CD8-positive, alpha-beta memory T cell (primary cell): ENCODE data around the gene YJEFN3. TPM values are rescaled to one million over a fixed set of nuclear protein-coding genes. Genes with fewer than 3 reads are reported as not detected.

Experiments used
- CTCF ChIA-PET: fragments of 350-600 bp; sonication (Branson Sonifier 250); formaldehyde crosslinking; loops from one replicate; lab custom pipeline; 2021; ENCODE audit warnings: antibody characterized with exemption; lab: Charles Lee
- POLR2A ChIA-PET: fragments of 350-600 bp; sonication (Branson Sonifier 250); formaldehyde crosslinking; loops from one replicate; lab custom pipeline; 2021; ENCODE audit warnings: antibody characterized with exemption; lab: Charles Lee
- DNase-seq, 5 donors: peaks; one replicate each; pipeline versions ENCODE4 v3.0.0 to v3.0.0-alpha.2; 2020 to 2022; ENCODE audit warnings: mixed read lengths in 1 of 5
- H3K27ac ChIP-seq: one replicate; pipeline ENCODE4 v1.7.0; 2013; ENCODE audit warnings: low read depth, mild to moderate bottlenecking, low read length, moderate library complexity
- H3K27me3 ChIP-seq: 2 replicates; pipeline ENCODE4 v1.7.0; 2013; ENCODE audit warnings: low read length, mild to moderate bottlenecking; ENCODE audit not compliant: insufficient read depth, poor library complexity, severe bottlenecking
- H3K36me3 ChIP-seq: 2 replicates; pipeline ENCODE4 v1.7.0; 2013; ENCODE audit warnings: mild to moderate bottlenecking, low read length, moderate library complexity; ENCODE audit not compliant: insufficient read depth
- H3K4me1 ChIP-seq: 2 replicates; pipeline ENCODE4 v1.7.0; 2013; ENCODE audit warnings: mild to moderate bottlenecking, low read length, moderate library complexity; ENCODE audit not compliant: insufficient read depth
- H3K4me3 ChIP-seq: 2 replicates; pipeline ENCODE4 v1.7.0; 2013; ENCODE audit warnings: mild to moderate bottlenecking, low read length
- H3K9me3 ChIP-seq: 2 replicates; pipeline ENCODE4 v1.7.0; 2013; ENCODE audit warnings: mild to moderate bottlenecking, low read length
- H3K27ac Mint-ChIP-seq, 8 donors: one replicate each; pipeline ENCODE4 v1.8.0; 2020 to 2021; ENCODE audit warnings: mixed read lengths in 8 of 8, mild to moderate bottlenecking in 6 of 8, inconsistent platforms in 3 of 8, moderate library complexity in 3 of 8
- H3K27me3 Mint-ChIP-seq, 2 donors: one replicate each; pipeline ENCODE4 v1.8.0; 2020 to 2021; ENCODE audit warnings: mixed read lengths in 2 of 2, mild to moderate bottlenecking in 1 of 2, moderate library complexity in 1 of 2
- H3K36me3 Mint-ChIP-seq, 3 donors: one replicate each; pipeline ENCODE4 v1.8.0; 2020 to 2021; ENCODE audit warnings: mixed read lengths in 3 of 3, inconsistent platforms in 1 of 3, mild to moderate bottlenecking in 1 of 3
- H3K4me1 Mint-ChIP-seq, 3 donors: one replicate each; pipeline ENCODE4 v1.8.0; 2020 to 2021; ENCODE audit warnings: mixed read lengths in 3 of 3, inconsistent platforms in 1 of 3, mild to moderate bottlenecking in 1 of 3
- H3K4me3 Mint-ChIP-seq, 7 donors: one replicate each; pipeline ENCODE4 v1.8.0; 2020 to 2021; ENCODE audit warnings: mixed read lengths in 7 of 7, mild to moderate bottlenecking in 6 of 7, moderate library complexity in 4 of 7, inconsistent platforms in 2 of 7
- H3K9me3 Mint-ChIP-seq, 5 donors: one replicate each; pipeline ENCODE4 v1.8.0; 2020 to 2022; ENCODE audit warnings: mixed read lengths in 5 of 5, mild to moderate bottlenecking in 3 of 5, moderate library complexity in 2 of 5, inconsistent platforms in 1 of 5
- polyA plus RNA-seq: library from polyadenylated mRNA; unstranded; fragments of 300-500 nt; fragmentation: Illumina TruSeq; gene quantifications from one replicate; pipeline ENCODE4 v1.2.3, GENCODE V29; 2021
- total RNA-seq, 2 experiments: library from RNA; stranded (reverse); gene quantifications; one replicate each; pipeline ENCODE4 v1.2.3, GENCODE V29; 2021

YJEFN3 gene
- total and polyA plus RNA-seq, 3 experiments from 2014 or later, result 6.5 to 7.5 TPM; not detected in 1

- peaks cover 5 to 53% (median 14%) of the 10 kb centered on the region in 3 donors for H3K36me3 Mint-ChIP-seq
- POLR2A ChIA-PET, result no interaction called here
- Histone ChIP-seq H3K9me3 (no peaks in the 10 kb centered on the region), H3K4me3 (no peak overlapping the region), H3K36me3 (peaks cover 24% of the 10 kb centered on the region), H3K27me3 (no peaks in the 10 kb centered on the region), H3K27ac (no peak overlapping the region), H3K4me1 (no peaks in the 10 kb centered on the region)
- no peak for DNase-seq
- peaks cover 0 to 3% (median 0%) of the 10 kb centered on the region in 3 donors for H3K4me1 Mint-ChIP-seq
- H3K9me3 Mint-ChIP-seq, result no peaks in the 10 kb centered on the region
- H3K4me3 Mint-ChIP-seq, result no peak overlapping the region
- CTCF ChIA-PET, result interaction anchor here (1.0 kb wide), 1 partner anchor 24 kb away, joined by 5 read pairs; no protein-coding TSS in a partner anchor
- peaks cover 0 to under 1% of the 10 kb centered on the region in 2 donors for H3K27me3 Mint-ChIP-seq
- peak overlapping the region in 1 of 8 donors; percentile 48 for H3K27ac Mint-ChIP-seq
Measured at GRCh38 chr19:19507354-19507753, 21.4 kb upstream of the YJEFN3 start.

GRCh38 chr19:19508217-19508616 lies 20.5 kb upstream of the YJEFN3 start:
- Histone ChIP-seq H3K9me3 (no peaks in the 10 kb centered on the region), H3K27me3 (no peaks in the 10 kb centered on the region), H3K27ac (no peak overlapping the region), H3K4me1 (no peaks in the 10 kb centered on the region), H3K36me3 (peaks cover 18% of the 10 kb centered on the region), H3K4me3 (no peak overlapping the region)
- peaks cover 0 to 3% (median 0%) of the 10 kb centered on the region in 3 donors for H3K4me1 Mint-ChIP-seq
- no peaks in the 10 kb centered on the region for H3K9me3 Mint-ChIP-seq
- CTCF ChIA-PET, result no interaction called here
- H3K4me3 Mint-ChIP-seq, result no peak overlapping the region
- no peaks in the 10 kb centered on the region for H3K27me3 Mint-ChIP-seq
- peak overlapping the region in 2 of 8 donors; percentile 60 to 88 for H3K27ac Mint-ChIP-seq
- H3K36me3 Mint-ChIP-seq, result peaks cover 5 to 45% (median 12%) of the 10 kb centered on the region in 3 donors
- no peak for DNase-seq
- POLR2A ChIA-PET, result interaction anchor here (0.5 kb wide), 1 partner anchor 57 kb away, joined by 14 read pairs; no protein-coding TSS in a partner anchor

GRCh38 chr19:19510432-19510831 lies 18.3 kb upstream of the YJEFN3 start:
- POLR2A ChIA-PET, result interaction anchor here (0.6 kb wide), 1 partner anchor 98 kb away, joined by 8 read pairs; no protein-coding TSS in a partner anchor
- Histone ChIP-seq H3K9me3 (no peaks in the 10 kb centered on the region), H3K27ac (no peak overlapping the region), H3K27me3 (no peaks in the 10 kb centered on the region), H3K36me3 (no peaks in the 10 kb centered on the region), H3K4me3 (no peak overlapping the region), H3K4me1 (peaks cover 4% of the 10 kb centered on the region)
- peak overlapping the region in 2 of 8 donors; percentile 23 to 58 for H3K27ac Mint-ChIP-seq
- CTCF ChIA-PET, result interaction anchor here (0.8 kb wide), 1 partner anchor 18 kb away, joined by 3 read pairs; no protein-coding TSS in a partner anchor
- peaks cover 5 to 23% (median 9%) of the 10 kb centered on the region in 3 donors for H3K36me3 Mint-ChIP-seq
- H3K27me3 Mint-ChIP-seq, result no peaks in the 10 kb centered on the region
- no peaks in the 10 kb centered on the region for H3K9me3 Mint-ChIP-seq
- peak overlapping the region in 1 of 7 donors; percentile 40 for H3K4me3 Mint-ChIP-seq
- peaks cover 0 to 6% (median 0%) of the 10 kb centered on the region in 3 donors for H3K4me1 Mint-ChIP-seq
- no peak for DNase-seq

- no peaks in the 10 kb centered on the region for H3K9me3 ChIP-seq
- no peak overlapping the region for H3K27ac ChIP-seq
- H3K27me3 Mint-ChIP-seq, result peaks cover 0 to 3% of the 10 kb centered on the region in 2 donors
- no peaks in the 10 kb centered on the region for H3K27me3 ChIP-seq
- ChIA-PET CTCF (no interaction called here), POLR2A (no interaction called here)
- H3K4me1 Mint-ChIP-seq, result peaks cover 17 to 32% (median 23%) of the 10 kb centered on the region in 3 donors
- peaks cover 0 to 9% (median 0%) of the 10 kb centered on the region in 3 donors for H3K36me3 Mint-ChIP-seq
- H3K27ac Mint-ChIP-seq, result peak overlapping the region in 1 of 8 donors; percentile 25
- peak overlapping the region in 5 of 7 donors; percentile 28 to 51 (median 42) for H3K4me3 Mint-ChIP-seq
- H3K9me3 Mint-ChIP-seq, result no peaks in the 10 kb centered on the region
- no peak for DNase-seq
- H3K4me3 ChIP-seq, result no peak overlapping the region
- H3K36me3 ChIP-seq, result no peaks in the 10 kb centered on the region
- H3K4me1 ChIP-seq, result peaks cover 21% of the 10 kb centered on the region
Measured at GRCh38 chr19:19513682-19514081, 15.0 kb upstream of the YJEFN3 start.

- H3K27me3 Mint-ChIP-seq, result peaks cover 0 to 3% of the 10 kb centered on the region in 2 donors
- DNase-seq, result no peak
- peaks cover 0 to 12% (median under 1%) of the 10 kb centered on the region in 3 donors for H3K36me3 Mint-ChIP-seq
- H3K4me1 Mint-ChIP-seq, result peaks cover 20 to 35% (median 26%) of the 10 kb centered on the region in 3 donors
- no peaks in the 10 kb centered on the region for H3K9me3 Mint-ChIP-seq
- H3K4me3 ChIP-seq, result no peak overlapping the region
- POLR2A ChIA-PET, result no interaction called here
- no peaks in the 10 kb centered on the region for H3K9me3 ChIP-seq
- H3K27me3 ChIP-seq, result no peaks in the 10 kb centered on the region
- CTCF ChIA-PET, result no interaction called here
- peak overlapping the region in 5 of 7 donors; percentile 42 to 73 (median 64) for H3K4me3 Mint-ChIP-seq
- H3K27ac Mint-ChIP-seq, result peak overlapping the region in 1 of 8 donors; percentile 25
- no peak overlapping the region for H3K27ac ChIP-seq
- peaks cover 21% of the 10 kb centered on the region for H3K4me1 ChIP-seq
- no peaks in the 10 kb centered on the region for H3K36me3 ChIP-seq
Measured at GRCh38 chr19:19514215-19514657, 14.5 kb upstream of the YJEFN3 start.

GRCh38 chr19:19514881-19515641 lies 13.7 kb upstream of the YJEFN3 start, which contains the start of gene TSSK6:
TSSK6 (minus strand) TSS chr19:19515548; CDS start chr19:19515427, 121 bp downstream.
- no peak for DNase-seq
- Histone ChIP-seq H3K36me3 (no peaks in the 10 kb centered on the region), H3K9me3 (no peaks in the 10 kb centered on the region), H3K4me3 (peak within 1 kb of the TSS; percentile 95), H3K27ac (peak within 1 kb of the TSS; percentile 83), H3K4me1 (peaks cover 21% of the 10 kb centered on the region), H3K27me3 (no peaks in the 10 kb centered on the region)
- ChIA-PET POLR2A (interaction anchor here (0.9 to 2.1 kb wide), 8 partner anchors 26 to 262 kb away, joined by 3 to 8 read pairs (median 4); partner anchors contain the start of gene ZNF101), CTCF (interaction anchor here (1.6 to 2.1 kb wide), 2 partner anchors 17 to 24 kb away, joined by 4 to 6 read pairs; no protein-coding TSS in a partner anchor)
- Mint-ChIP-seq H3K4me3 (peak within 1 kb of the TSS; percentile 94 to 98 (median 96)), H3K36me3 (peaks cover 0 to 20% (median 3%) of the 10 kb centered on the region in 3 donors), H3K4me1 (peaks cover 25 to 43% (median 29%) of the 10 kb centered on the region in 3 donors), H3K27me3 (peaks cover 0 to 3% of the 10 kb centered on the region in 2 donors), H3K9me3 (no peaks in the 10 kb centered on the region), H3K27ac (peak within 1 kb of the TSS; percentile 87 to 97 (median 96))

GRCh38 chr19:19515642-19516519 lies 12.8 kb upstream of the YJEFN3 start, which contains the start of gene NDUFA13:
NDUFA13 (plus strand) TSS chr19:19516225; CDS start chr19:19516239, 14 bp downstream.
- DNase-seq, result peak; percentile 88 to 95 (median 92)
- Mint-ChIP-seq H3K36me3 (peaks cover 0 to 27% (median 3%) of the 10 kb centered on the region in 3 donors), H3K4me3 (peak within 1 kb of the TSS; percentile 94 to 98 (median 96)), H3K9me3 (no peaks in the 10 kb centered on the region), H3K4me1 (peaks cover 28 to 48% (median 34%) of the 10 kb centered on the region in 3 donors), H3K27ac (peak within 1 kb of the TSS; percentile 87 to 97 (median 96)), H3K27me3 (peaks cover 0 to 3% of the 10 kb centered on the region in 2 donors)
- Histone ChIP-seq H3K4me1 (peaks cover 25% of the 10 kb centered on the region), H3K36me3 (no peaks in the 10 kb centered on the region), H3K4me3 (peak within 1 kb of the TSS; percentile 95), H3K9me3 (no peaks in the 10 kb centered on the region), H3K27ac (peak within 1 kb of the TSS; percentile 83), H3K27me3 (no peaks in the 10 kb centered on the region)
- POLR2A ChIA-PET, result interaction anchor here (0.5 to 2.1 kb wide), 12 partner anchors 25 to 343 kb away, joined by 3 to 8 read pairs (median 5); partner anchors contain the start of gene ZNF101
- CTCF ChIA-PET, result interaction anchor here (0.7 to 2.1 kb wide), 3 partner anchors 16 to 149 kb away, joined by 4 to 6 read pairs (median 4); no protein-coding TSS in a partner anchor
